CD4-positive, alpha-beta T cell treated with Interferon alpha-2 for 1 hour (primary cell): ENCODE results near the gene PEX1.
"Not testable (repeated sequence)": the region's sequence is repeated elsewhere in the genome, so short reads cannot be mapped to it uniquely, and the experiment has no call there.

Experiments used
- DNase-seq, 2 donors: peaks; one replicate each; pipeline ENCODE4 v3.0.0-alpha.2; 2020 to 2022

The PEX1 gene

DNA sequence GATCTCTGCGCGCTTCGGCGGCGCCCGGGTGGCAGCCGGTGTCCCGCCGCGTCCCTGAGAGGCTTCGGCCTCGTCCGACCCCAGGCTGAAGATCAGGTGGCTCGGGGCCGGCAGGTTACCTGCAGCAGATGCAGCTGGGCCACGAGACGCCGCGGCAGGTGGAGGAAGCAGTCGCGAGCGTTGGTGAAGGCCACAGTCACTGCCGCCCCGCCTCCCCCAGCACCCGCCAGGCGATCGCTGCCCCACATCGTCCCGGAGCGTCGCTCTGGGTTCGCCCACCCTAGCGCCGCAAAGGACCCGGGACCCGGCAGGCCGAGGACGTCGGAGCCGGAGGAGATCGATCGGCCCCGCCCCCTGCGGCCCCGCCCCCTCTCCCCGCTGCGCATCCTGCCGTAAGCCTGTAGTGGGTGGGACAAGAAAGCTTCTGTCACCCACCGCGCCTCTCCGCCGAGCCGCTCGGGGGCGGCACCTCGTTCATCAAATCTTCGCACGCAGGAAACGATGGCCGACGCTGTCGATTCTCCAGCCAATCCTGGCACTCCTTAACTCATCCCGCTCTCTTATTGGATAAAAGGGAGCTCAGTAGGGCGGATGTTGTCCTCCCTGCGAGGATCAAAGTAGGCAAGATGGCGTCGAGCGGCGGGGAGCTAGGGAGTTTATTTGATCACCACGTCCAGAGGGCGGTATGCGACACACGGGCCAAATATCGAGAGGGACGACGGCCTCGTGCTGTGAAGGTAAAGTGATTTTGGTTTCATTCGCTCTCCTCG, at the start of gene PEX1, which contains the start of gene RBM48:
Gene PEX1, minus strand, starts transcription at position 333 of the 770 bp plus-strand sequence. Its CDS starts 85 bp downstream, at position 248.
Gene RBM48, plus strand, starts transcription at position 608 of the 770 bp plus-strand sequence. Its CDS starts 19 bp downstream, at position 627.
- peak; percentile 98 for DNase-seq

DNA sequence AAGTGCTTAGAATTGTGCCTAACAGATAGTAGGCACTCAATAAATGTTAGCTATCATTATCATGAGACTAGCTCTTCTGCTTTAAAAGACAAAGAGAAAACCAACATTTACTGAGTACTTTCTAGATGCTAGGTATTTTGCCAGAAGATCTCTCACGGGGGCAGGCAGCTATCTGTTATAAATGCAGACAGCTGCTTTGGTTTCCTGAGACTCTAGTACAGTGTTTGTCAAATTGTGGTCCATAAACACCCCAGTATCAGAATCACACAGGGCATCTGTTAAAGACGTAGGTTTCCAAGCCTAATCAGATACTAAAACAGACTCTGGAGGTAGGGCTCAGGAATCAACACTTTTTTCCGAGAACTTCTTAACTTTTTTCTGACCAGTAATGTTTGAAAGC, 48.0 kb upstream of the PEX1 start:
- DNase-seq, result no peak

DNA sequence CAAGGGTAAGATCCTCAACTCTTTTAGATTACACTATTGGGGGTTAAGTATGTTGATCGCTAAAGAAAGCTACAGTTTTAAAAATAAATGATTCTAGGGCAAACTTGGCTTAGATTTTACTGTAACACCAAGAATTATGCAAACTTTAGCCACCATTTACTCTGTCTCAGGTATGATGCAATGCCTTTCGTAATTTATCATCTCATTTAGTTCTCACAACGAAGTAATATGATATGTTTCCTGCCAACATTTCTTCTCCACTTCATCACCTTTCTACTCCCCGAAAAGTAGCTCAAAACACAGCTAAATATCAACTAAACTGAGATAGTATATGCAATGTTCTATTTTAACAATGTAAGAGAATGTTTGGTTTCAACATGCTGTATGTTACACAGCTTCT, 40.8 kb upstream of the PEX1 start:
- DNase-seq, result no peak

DNA sequence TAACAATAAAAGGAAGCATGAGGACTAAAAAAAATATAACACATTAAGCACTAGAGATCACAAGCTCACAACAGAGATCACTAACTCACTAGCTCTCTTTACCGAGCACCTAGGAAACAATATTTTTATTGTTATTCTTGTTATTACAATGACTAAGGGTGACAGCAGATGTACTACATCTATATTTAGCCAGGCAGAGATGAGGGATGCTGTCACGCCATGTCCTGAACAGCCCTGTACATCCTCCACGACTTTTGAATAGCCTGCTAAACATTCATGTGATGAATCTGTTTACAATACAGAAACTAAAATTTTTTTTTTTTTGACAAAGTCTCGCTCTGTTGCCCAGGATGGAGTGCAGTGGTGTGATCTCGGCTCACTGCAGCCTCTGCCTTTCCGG, 39.1 kb upstream of the PEX1 start:
- DNase-seq, result no peak

DNA sequence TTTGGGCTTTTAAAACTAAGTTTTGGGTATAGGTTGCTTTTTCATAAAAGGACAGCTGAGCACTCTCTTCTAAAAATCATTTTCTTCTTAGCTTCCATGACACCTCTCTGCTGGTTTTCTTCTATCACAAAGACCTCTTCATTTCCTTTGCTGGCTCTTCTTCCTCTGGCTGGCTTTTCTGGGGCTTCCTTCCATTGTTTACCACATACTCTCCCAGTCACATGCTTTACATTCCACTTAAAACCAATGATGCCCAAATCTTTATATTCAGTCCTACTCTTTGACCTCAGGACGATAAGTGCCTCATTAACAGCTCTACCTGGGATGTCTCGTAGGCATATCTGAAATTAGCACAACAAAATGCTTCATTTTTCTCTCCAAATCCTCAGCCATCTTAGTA, 35.0 kb upstream of the PEX1 start:
- no peak for DNase-seq

DNA sequence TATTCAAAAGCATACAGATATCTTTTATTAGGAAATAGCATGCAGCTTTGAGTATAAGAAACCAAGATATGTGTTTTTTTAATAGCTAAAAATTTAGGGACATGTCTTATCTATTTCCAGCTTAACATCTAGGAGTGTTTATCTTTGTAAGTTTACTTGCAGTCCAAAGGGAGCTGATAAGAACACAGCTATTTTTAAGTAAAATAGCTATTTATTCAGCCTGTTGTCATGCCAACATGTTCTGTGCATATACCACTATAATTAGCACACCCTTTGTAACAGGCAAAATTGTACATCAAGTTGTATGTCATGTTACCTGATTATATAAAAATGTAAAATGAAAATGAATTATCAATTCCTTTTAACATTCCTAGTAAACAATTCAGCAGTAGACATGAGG, 32.3 kb upstream of the PEX1 start:
- DNase-seq, result no peak

DNA sequence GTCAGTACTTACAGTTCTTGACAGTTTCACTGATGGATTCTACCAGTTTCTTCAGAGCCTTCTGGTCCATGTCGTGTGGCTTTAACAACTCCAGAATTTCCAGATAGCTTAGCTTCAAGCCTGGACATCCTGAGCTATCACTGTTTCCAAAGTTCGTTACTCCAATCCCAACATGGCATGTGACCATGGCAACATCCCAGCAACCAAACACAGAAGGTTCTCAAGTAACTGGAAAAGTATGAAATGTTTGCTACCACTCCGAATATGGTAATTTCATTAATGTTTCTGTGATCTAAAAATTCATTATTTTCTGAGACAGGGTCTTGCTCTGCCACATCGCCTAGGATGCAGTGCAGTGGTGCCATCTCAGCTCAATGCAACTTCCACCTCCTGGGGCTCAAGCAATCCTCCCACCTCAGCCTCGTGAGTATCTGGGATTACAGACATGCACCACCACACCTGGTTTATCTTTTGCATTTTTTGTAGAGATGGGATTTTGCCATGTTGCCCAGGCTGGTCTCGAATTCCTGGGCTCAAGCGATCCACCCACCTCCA, 29.6 kb upstream of the PEX1 start:
- DNase-seq, result no peak

DNA sequence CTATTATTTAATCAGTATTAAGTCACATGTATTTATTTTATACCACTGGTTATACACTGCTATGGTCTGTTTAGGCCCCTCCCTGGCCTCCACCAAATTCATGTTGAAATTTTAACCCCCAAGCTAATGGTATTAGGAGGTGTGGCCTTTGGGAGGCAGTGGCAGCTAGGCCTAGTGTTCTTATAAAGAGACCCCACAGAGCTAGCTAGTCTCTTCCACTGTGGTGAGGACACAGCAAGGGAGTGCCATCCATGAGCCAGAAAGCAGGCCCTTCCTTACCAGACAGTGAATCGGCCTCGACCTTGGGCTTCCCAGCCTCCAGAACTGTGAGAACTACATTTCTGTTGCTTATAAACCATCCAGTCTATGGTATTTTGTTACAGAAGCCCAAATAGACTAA, 28.9 kb upstream of the PEX1 start:
- no peak for DNase-seq

DNA sequence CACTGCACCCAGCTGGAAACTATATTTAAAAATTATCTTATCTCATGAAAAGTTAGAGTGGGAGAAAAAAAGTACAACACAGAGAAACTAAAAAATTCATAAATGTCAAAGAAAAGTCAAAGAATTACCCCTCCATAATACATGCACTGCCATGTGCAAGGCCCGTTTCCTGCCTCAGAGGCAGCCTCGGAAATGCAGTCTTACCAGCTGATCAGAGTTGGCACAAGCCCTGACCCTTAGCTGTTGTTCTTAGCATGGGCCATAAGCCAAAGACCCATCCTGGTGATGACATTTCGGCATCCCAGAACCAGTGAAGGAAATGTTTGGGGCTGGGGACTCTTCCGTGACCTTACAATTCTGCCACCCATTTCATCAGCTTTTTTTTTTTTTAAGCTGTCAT, 21.9 kb upstream of the PEX1 start:
- DNase-seq, result no peak

DNA sequence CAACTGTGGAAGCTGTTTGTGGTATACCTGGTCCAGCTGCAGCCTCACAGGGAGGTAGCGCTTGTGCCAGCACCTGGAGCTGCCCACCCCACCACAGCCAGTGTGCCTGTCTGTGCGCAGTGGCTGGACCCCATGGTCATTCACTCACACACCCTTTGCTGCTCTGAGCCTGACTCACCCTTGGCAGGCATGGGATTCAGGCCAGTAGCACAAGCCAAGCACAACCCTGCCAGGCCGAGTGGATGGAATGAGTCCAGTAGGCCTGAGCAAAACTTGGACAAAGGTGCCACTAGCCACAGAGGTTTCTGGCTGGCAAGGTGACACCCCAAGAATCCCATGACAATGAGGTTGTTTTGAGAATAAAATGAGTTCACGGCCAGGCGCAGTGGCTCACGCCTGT, 19.3 kb upstream of the PEX1 start:
- DNase-seq, result no peak

DNA sequence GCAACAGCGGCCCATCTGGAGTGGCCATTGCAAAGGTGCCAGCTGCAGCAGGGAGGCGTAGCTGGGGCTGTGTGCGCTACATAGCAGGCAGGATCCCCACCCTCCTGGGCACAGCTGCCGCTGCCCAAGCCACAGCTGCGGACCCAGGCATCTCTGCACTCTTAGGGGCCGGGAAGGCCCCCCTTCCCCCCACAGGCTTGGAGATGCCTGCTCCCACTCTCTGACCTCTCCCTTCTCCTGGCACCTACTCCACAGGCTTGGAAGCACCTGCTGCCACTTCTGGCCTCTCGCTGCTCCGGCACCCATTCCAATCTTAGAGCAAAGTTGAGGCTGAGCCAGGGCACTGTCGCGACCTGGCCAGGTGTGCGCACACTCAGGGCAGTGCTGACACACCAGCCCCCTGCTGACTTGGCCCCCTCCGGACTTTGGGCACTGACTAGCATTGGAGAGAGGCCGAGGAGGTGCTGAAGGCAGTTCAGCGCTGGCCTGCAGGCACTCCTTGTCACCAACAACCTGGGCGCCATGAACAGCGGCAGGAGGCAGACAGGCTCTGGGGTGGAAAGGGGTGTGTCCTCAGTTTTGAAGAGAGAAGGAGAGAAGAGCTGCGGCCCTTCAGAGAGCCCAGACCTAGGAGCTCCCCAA, 18.7 kb upstream of the PEX1 start:
- DNase-seq, result no peak

DNA sequence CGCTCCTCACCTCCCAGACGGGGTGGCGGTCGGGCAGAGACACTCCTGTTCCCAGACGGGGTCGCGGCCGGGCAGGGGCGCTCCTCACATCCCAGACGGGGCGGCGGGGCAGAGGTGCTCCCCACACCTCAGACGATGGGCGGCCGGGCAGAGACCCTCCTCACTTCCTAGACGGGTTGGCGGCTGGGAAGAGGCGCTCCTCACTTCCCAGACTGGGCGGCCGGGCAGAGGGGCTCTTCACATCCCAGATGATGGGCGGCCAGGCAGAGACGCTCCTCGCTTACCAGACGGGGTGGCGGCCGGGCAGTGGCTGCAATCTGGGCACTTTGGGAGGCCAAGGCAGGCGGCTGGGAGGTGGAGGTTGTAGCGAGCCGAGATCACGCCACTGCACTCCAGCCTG, 16.8 kb upstream of the PEX1 start:
- not testable (repeated sequence) for DNase-seq

DNA sequence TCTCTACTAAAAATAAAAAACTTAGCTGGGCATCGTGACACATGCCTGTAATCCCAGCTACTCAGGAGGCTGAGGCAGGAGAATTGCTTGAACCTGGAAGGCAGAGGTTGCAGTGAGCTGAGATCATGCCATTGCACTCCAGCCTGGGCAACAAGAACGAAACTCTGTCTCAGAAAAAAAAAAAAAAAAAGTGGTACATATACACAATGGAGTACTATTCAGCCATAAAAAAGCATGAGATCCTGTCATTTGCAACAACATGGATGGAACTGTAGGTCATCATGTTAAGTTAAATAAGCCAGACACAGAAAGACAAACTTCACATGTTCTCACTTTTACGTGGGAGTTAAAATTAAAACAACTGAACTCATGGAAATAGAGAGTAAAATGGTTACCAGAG, 15.2 kb upstream of the PEX1 start:
- DNase-seq, result not testable (repeated sequence)

DNA sequence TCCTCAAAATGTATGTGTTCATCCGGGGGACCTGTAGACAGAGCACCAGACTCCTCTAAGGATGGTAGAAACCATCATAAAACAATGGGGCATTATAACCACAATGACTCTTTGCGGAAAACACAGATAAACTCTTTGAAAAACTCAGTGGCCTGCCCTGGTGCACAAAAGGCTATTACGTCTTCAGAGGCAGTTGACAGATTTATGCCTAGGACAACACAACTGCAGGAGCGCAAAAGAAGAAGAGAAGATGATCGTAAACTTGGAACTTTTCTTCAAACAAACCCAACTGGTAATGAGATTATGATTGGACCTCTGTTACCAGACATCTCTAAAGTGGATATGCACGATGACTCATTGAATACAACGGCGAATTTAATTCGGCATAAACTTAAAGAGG, 6.3 kb upstream of the PEX1 start:
- no peak for DNase-seq

DNA sequence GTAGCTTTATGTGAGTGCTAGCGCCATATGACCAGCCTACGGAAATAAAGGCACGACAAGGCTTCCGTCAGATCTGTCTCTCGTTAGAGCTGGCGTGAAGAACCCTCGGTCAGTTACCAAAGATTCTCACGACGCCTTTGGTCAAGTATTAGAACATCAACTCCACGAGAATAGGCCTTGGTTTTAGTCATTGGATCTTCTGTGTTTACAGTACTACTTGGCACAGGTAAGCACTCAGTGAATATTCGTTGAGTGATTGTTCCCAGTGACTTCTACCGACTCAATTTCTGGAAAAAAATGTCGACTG, 591 bp upstream of the PEX1 start:
- no peak for DNase-seq

DNA sequence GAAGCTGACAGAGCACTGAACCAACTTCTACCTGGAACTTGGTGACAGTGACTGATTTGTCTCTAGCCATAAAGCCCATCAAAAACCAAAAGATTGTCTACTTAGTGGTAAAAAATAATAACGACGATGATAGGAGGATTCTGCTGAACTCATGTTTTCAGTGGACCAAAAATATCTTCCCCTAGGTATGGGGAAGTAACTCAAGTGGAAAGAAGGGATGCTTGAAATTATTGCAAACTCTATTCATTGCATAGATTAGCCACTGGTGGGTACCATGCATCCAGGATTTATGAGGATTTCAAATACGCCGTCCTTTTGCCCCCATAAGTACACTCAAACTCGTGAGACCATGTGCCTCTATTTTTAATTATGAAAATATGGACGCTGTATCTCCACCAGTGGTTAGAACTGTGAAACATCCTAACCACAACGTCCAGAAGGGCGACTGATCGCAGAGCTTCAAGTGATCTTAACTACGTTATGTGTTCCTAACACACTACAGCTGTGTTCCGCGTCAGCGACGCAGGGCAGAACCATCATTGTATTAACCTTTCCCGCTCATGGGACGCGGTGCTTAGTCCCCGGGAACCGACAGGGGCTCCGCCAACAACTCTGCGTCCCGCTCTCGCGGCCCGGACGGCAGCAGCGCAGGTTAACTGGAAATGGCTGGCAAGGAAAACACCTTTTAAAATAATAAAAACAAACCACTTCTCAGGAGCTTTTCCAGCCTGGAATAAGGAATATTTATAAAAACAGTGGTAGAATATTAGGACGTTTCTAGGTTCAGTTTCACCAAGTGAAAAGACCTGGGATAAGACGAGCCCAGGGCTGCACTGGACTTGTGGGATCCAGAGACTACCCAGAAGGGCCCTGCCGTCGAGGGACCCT, 776 bp downstream of the PEX1 start:
- peak; percentile 34 to 57 for DNase-seq

DNA sequence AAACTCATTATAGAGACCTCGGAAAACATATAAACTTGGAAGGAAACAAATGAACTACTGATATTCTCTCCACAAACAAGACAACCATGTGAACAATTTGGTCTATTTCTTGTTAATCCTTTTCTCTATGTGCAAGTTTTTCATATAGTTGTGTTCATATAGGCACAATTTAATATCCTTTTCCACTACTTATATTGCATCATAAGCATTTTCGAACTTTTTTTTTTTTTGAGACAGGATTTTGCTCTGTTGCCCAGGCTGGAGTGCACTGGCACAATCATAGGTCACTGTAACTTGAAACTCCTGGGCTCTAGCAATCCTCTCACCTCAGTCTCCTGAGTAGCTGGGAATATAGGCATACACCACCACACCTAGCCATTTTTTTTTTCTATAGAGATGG, 5.2 kb downstream of the PEX1 start:
- no peak for DNase-seq

DNA sequence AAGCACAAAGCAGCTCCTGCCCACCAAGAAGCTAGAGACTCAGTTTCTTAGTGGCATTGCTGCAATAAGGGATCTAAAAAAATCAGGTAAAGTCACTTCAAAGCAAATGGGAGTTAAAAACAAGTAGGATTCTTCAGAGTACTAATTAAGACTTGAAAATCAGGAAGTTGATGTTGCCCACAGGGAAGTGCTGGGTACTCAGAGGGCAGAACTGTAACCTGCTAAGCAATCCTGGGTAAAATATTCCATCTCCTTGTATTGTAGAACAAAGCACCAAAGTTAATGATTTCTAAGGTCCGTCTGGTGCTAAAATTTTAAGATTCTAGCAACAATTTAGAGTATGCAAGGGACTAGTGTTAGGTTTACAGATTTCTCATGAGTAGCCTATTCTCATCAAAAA, 8.3 kb downstream of the PEX1 start:
- no peak for DNase-seq

DNA sequence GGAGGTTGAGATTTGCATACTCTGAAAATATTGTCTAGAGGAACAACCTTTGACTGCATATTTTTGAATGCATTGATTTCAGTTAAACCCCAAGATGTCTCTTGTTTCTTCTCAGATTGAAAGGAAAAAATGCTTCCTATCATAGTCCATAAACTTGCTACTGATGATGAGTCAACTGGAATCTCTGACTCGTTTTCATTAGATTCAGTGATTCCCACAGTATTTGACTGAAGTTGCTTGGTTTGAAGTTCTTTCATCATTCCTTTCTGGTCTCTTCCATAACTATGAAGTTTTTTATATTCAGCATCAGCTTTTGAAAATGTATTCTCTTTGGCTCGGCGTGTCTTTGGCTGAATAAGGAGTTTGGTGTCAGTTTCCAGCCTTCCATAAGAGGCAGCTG, 10.7 kb downstream of the PEX1 start:
- no peak for DNase-seq

DNA sequence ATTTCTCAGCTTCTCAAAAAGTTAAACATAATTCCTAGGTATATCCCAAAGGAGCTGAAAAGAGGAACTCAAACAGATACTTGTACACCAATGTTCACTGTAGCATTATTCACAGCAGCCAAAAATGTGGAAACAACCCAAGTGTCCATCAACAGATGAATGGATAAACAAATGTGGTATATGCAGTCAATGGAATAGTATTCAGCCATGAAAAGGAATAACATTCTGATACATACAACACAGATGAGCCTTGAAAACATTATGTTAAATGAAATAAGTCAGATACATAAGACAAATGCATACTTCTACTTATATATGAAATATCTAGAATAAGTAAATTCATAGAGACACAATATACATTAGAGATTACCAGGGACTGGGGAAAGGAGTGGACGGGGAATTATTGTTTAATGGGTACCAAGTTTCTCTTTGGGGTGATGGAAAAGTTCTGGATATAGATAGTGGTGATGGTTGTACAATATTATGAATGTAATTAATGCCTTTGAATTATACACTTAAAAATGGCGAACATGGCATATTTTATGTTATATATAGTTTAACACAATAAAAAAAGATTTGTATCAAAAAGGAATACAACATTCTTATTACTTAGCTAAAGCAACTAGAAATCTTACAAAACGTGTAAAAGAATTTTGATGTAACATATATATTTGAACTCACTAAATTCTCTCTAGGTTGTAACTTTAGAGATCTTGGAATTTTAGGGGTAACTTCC, 15.0 kb downstream of the PEX1 start:
- no peak for DNase-seq

DNA sequence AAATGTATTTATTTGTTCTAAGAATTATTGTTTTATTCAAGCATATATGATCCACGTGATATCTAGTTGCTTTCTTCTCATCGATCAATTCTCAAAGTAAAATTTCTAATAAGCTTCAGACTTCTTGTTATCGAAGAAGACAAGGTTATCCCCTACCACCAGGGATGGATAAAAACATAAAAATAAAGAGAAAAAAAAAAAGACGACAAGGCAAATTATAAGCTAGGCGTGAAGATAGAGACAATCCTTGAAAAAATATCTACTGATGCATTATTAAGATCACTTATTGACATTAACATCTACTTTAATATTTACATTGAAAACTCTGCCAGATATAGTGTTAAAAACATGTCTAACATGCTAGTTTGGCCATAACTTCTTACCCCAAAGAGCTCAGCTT, 19.4 kb downstream of the PEX1 start:
- no peak for DNase-seq

DNA sequence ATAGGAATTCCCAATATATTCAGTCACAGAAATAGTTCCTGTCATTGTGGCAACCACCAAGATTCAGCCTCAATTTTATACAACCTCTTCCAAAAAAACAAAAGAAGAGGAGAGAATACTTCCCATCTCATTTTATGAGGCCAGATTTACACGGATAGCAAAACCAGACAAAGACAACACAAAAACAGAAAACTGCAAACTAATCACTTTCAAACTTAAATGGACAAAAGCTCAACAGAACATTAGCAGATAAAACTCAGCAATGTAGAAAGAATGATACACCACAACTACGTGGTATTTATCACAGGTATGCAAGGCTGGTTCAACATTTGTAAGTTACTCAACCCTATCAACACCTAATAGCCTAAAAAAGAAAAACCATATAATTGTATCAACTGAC, 22.0 kb downstream of the PEX1 start:
- no peak for DNase-seq

DNA sequence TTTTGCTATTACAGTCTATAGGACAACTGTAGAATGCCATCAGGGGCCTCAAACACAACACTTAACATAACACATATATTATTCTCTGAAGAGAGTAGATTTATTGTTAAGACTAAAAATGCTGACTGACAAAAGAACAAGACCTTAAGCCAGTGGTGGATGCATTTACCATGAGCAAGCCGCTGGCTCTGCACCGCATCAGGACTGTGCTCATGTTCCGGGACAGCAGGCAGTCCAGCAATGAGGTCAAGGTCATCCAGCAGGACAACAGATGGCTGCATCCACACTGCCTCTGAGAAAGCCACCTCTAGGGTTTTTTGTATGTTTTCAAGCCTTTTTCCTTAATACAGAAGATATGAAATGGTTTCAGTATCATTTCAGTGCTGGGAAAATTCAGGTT, 23.8 kb downstream of the PEX1 start:
- no peak for DNase-seq
